ENCODE measurements around the gene KRTAP17-1. TPM values are rescaled to one million over a fixed set of nuclear protein-coding genes. Genes with fewer than 3 reads are reported as not detected.
"Not testable (repeated sequence)": the region's sequence is repeated elsewhere in the genome, so short reads cannot be mapped to it uniquely, and the experiment has no call there.

Gene KRTAP17-1
- total and polyA plus RNA-seq, 8 donors, result not detected

- Histone ChIP-seq H3K4me1 (no peaks in the 10 kb centered on the region), H3K36me3 (no peaks in the 10 kb centered on the region), H3K27me3 (no peaks in the 10 kb centered on the region), H3K9me3 (no peaks in the 10 kb centered on the region), H3K27ac (no peak overlapping the region), H3K4me3 (no peak overlapping the region)
- no peak for ATAC-seq
- intact Hi-C loops (cut with DNase I), result no loop called here
- TF ChIP-seq CTCF (IDR thresholded peaks at IDR 0.05), result no peak
- DNase-seq, result no peak
Measured at GRCh38 chr17:41352597-41353366, 37.3 kb upstream of the KRTAP17-1 start.

- Histone ChIP-seq H3K9me3 (no peaks in the 10 kb centered on the region), H3K27me3 (no peaks in the 10 kb centered on the region), H3K36me3 (no peaks in the 10 kb centered on the region), H3K4me1 (no peaks in the 10 kb centered on the region), H3K4me3 (no peak overlapping the region), H3K27ac (no peak overlapping the region)
- no peak for DNase-seq
- intact Hi-C loops (cut with DNase I), result no loop called here
- no peak for TF ChIP-seq CTCF (IDR thresholded peaks at IDR 0.05)
- no peak for ATAC-seq
Measured at GRCh38 chr17:41351177-41351576, 35.7 kb upstream of the KRTAP17-1 start.

- H3K27ac ChIP-seq; intact Hi-C loops (cut with DNase I); H3K36me3 ChIP-seq; H3K4me3 ChIP-seq; H3K9me3 ChIP-seq; ATAC-seq; DNase-seq; H3K27me3 ChIP-seq; H3K4me1 ChIP-seq: not testable (repeated sequence)
Measured at GRCh38 chr17:41350381-41350878, 34.9 kb upstream of the KRTAP17-1 start, which contains the start of gene KRT33A. Gene KRT33A, minus strand, starts transcription at chr17:41350828. Its CDS starts 61 bp downstream, at chr17:41350767.

- no peaks in the 10 kb centered on the region for H3K36me3 ChIP-seq
- H3K4me1 ChIP-seq, result no peaks in the 10 kb centered on the region
Measured at GRCh38 chr17:41347869-41348760, 32.6 kb upstream of the KRTAP17-1 start.

GRCh38 chr17:41346421-41346820 is 30.9 kb upstream of the KRTAP17-1 start:
- H3K27ac ChIP-seq; H3K36me3 ChIP-seq; H3K4me3 ChIP-seq; DNase-seq; H3K27me3 ChIP-seq; H3K4me1 ChIP-seq; ATAC-seq; H3K9me3 ChIP-seq; intact Hi-C loops (cut with DNase I): not testable (repeated sequence)

More at GRCh38 chr17:41347869-41348760, 32.6 kb upstream of the KRTAP17-1 start:
- intact Hi-C loops (cut with DNase I), result no loop called here
- DNase-seq, result no peak
- Histone ChIP-seq H3K4me3 (no peak overlapping the region), H3K27me3 (no peaks in the 10 kb centered on the region), H3K9me3 (no peaks in the 10 kb centered on the region), H3K27ac (no peak overlapping the region)
- TF ChIP-seq CTCF (IDR thresholded peaks at IDR 0.05), result no peak
- ATAC-seq, result no peak

GRCh38 chr17:41345992-41346391 is 30.5 kb upstream of the KRTAP17-1 start:
- Histone ChIP-seq H3K36me3 (no peaks in the 10 kb centered on the region), H3K27me3 (no peaks in the 10 kb centered on the region), H3K4me3 (no peak overlapping the region), H3K27ac (no peak overlapping the region), H3K4me1 (no peaks in the 10 kb centered on the region), H3K9me3 (peaks cover 0 to 7% of the 10 kb centered on the region in 2 donors)
- intact Hi-C loops (cut with DNase I), result no loop called here
- no peak for TF ChIP-seq CTCF (IDR thresholded peaks at IDR 0.05)
- DNase-seq (no peak), ATAC-seq (no peak)

Data from left lung (tissue), 10 donors.